Lower lobe of right lung (tissue), 2 donors: ENCODE results near the gene CEMIP. TPM values are rescaled to one million over a fixed set of nuclear protein-coding genes. Genes with fewer than 3 reads are reported as not detected.
"Not testable (repeated sequence)": the region's sequence is repeated elsewhere in the genome, so short reads cannot be mapped to it uniquely, and the experiment has no call there.

Source experiments
- ATAC-seq, 2 donors: fragments of 200-7000 bp; cut with Tn5 transposase; one replicate each; pipeline ENCODE4 v1.9.1; 2020 to 2022; ENCODE audit warnings: mild to moderate bottlenecking in 2 of 2, moderate library complexity in 2 of 2
- DNase-seq: peaks from one replicate; pipeline ENCODE4 v3.0.0-alpha.2; 2020
- H3K27ac ChIP-seq: fragments of 200-600 bp; one replicate; pipeline ENCODE4 v1.8.0; 2022
- H3K27me3 ChIP-seq: fragments of 200-600 bp; one replicate; pipeline ENCODE4 v1.8.0; 2022; ENCODE audit warnings: low read depth
- H3K36me3 ChIP-seq: fragments of 200-600 bp; one replicate; pipeline ENCODE4 v1.8.0; 2022; ENCODE audit warnings: mild to moderate bottlenecking
- H3K4me1 ChIP-seq: fragments of 200-600 bp; one replicate; pipeline ENCODE4 v1.8.0; 2022
- H3K4me3 ChIP-seq: fragments of 200-600 bp; one replicate; pipeline ENCODE4 v1.8.0; 2022; ENCODE audit warnings: mild to moderate bottlenecking
- H3K9me3 ChIP-seq: fragments of 200-600 bp; one replicate; pipeline ENCODE4 v1.8.0; 2022
- CTCF ChIP-seq: fragments of 200-600 bp; IDR thresholded peaks from one replicate; pipeline ENCODE4 v1.8.0; 2022; ENCODE audit warnings: antibody characterized with exemption, mild to moderate bottlenecking
- intact Hi-C: fragments of 100-400 bp; cut with DNase I; formaldehyde crosslinking; loops from one replicate; pipeline ENCODE4 v1.11.0; 2022
- total RNA-seq: library from RNA; stranded (reverse); fragmentation: NEBNext Ultra II Directional; extraction: Animal tissue kit (Norgen Biotek cat#: 25700); gene quantifications from one replicate; pipeline ENCODE4 v1.2.1, GENCODE V29; 2021
- donor health status: DM: no; HTN: yes; CAD: no; lungs with severe emphysema.

The CEMIP gene
- total RNA-seq, 1 donor from 2014 or later = 7.3 TPM

- ATAC-seq = no peak
- no peak for TF ChIP-seq CTCF
- Histone ChIP-seq H3K27me3 (no peaks in the 10 kb centered on the region), H3K27ac (no peak overlapping the region), H3K4me1 (no peaks in the 10 kb centered on the region), H3K36me3 (peaks cover 14% of the 10 kb centered on the region), H3K4me3 (no peak overlapping the region), H3K9me3 (no peaks in the 10 kb centered on the region)
- DNase-seq = no peak
- intact Hi-C loops = no loop called here
These were observed 20.9 kb upstream of the CEMIP start for GRCh38 chr15:80758130-80758745.

GRCh38 chr15:80760960-80761359 is 18.2 kb upstream of the CEMIP start:
- Histone ChIP-seq H3K27ac (no peak overlapping the region), H3K27me3 (no peaks in the 10 kb centered on the region), H3K9me3 (no peaks in the 10 kb centered on the region), H3K36me3 (peaks cover 2% of the 10 kb centered on the region), H3K4me1 (no peaks in the 10 kb centered on the region), H3K4me3 (no peak overlapping the region)
- no peak for TF ChIP-seq CTCF
- ATAC-seq (no peak), DNase-seq (no peak)
- intact Hi-C loops = no loop called here

- no peak for ATAC-seq
- no peak overlapping the region for H3K4me3 ChIP-seq
- no peaks in the 10 kb centered on the region for H3K9me3 ChIP-seq
- no peak for DNase-seq
- intact Hi-C loops = no loop called here
- no peak overlapping the region for H3K27ac ChIP-seq
- no peaks in the 10 kb centered on the region for H3K27me3 ChIP-seq
- no peak for TF ChIP-seq CTCF
- H3K4me1 ChIP-seq = no peaks in the 10 kb centered on the region
- H3K36me3 ChIP-seq = no peaks in the 10 kb centered on the region
These were observed 17.4 kb upstream of the CEMIP start for GRCh38 chr15:80761754-80762153.

GRCh38 chr15:80763235-80763634 is 15.9 kb upstream of the CEMIP start:
- H3K9me3 ChIP-seq, H3K4me1 ChIP-seq, H3K27ac ChIP-seq, H3K4me3 ChIP-seq, DNase-seq, H3K27me3 ChIP-seq, ATAC-seq, H3K36me3 ChIP-seq, intact Hi-C loops: not testable (repeated sequence)

- H3K4me1 ChIP-seq = no peaks in the 10 kb centered on the region
- H3K36me3 ChIP-seq = no peaks in the 10 kb centered on the region
- H3K27ac ChIP-seq = no peak overlapping the region
- DNase-seq = no peak
- H3K4me3 ChIP-seq = no peak overlapping the region
- intact Hi-C loops = no loop called here
- no peaks in the 10 kb centered on the region for H3K9me3 ChIP-seq
- ATAC-seq = no peak
- no peaks in the 10 kb centered on the region for H3K27me3 ChIP-seq
- no peak for TF ChIP-seq CTCF
These were observed 14.6 kb upstream of the CEMIP start for GRCh38 chr15:80764535-80764934.

- DNase-seq = no peak
- intact Hi-C loops = no loop called here
- no peak for ATAC-seq
These were observed 12.9 kb upstream of the CEMIP start for GRCh38 chr15:80766275-80766674.

More at GRCh38 chr15:80766275-80766674, 12.9 kb upstream of the CEMIP start:
- Histone ChIP-seq H3K4me1 (no peaks in the 10 kb centered on the region), H3K4me3 (no peak overlapping the region), H3K27me3 (no peaks in the 10 kb centered on the region), H3K36me3 (no peaks in the 10 kb centered on the region), H3K9me3 (no peaks in the 10 kb centered on the region), H3K27ac (no peak overlapping the region)
- no peak for TF ChIP-seq CTCF
